Measurements from ENCODE around the gene MUTYH. TPM values are rescaled to one million over a fixed set of nuclear protein-coding genes. Genes with fewer than 3 reads are reported as not detected.
"Not testable (repeated sequence)": the region's sequence is repeated elsewhere in the genome, so short reads cannot be mapped to it uniquely, and the experiment has no call there.

MUTYH gene
- total and polyA plus RNA-seq, 4 experiments from 2014 or later, result 24.0 to 72.1 (median 48.1) TPM

DNA sequence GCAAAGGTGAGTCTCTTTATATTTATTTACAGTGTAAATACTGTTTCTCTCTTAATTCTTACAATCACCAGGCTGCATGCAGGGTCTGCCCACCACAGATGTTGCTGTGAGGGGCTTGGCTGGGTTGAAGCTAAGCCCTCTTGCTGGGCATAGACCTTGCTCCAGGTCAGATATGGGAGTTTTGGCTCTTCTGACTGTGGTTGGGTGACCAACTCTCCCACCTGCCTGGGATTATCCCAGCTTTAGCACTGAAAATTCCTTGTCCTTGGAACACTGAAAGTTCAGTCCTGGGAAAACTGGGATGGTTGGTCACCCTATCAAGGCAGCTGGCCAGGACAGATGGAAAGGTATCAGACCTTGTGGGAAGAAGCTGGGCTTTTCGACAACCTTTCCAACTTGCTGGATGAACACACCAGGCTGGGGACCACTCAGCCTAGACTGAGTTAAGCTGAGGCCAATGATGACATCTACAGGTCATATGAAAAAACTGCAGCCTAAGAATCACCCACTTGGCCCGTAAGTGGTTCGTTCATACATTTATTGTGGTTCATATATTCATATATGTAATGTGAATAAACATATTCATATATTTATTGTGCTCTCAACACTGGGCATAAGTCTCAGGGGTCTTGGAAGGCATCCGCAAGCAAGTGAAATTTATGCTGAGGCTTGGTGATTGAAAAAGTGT, 40.1 kb downstream of the MUTYH start:
- Mint-ChIP-seq H3K27me3 (no peaks in the 10 kb centered on the region), H3K4me3 (peak overlapping the region in 1 of 8 donors; percentile 3), H3K36me3 (no peaks in the 10 kb centered on the region), H3K4me1 (peaks cover 7 to 20% (median 11%) of the 10 kb centered on the region in 4 donors), H3K27ac (peak overlapping the region in 2 of 7 donors; percentile 24 to 51), H3K9me3 (no peaks in the 10 kb centered on the region)
- ChIA-PET CTCF (ENCODE audit: partially characterized antibody) (interaction anchor here (0.7 to 10.0 kb wide), 23 partner anchors 8 to 571 kb away, joined by 3 to 388 read pairs (median 4); partner anchors contain the start of genes BEST4, CCDC163, EIF2B3 and HECTD3), POLR2A (ENCODE audit: partially characterized antibody) (interaction anchor here (0.7 to 6.4 kb wide), 6 partner anchors 40 to 507 kb away, joined by 3 to 158 read pairs (median 3); partner anchors contain the start of genes HECTD3, MUTYH, UROD and ZSWIM5)
- peak; percentile 48 to 63 (median 58) for DNase-seq
- intact Hi-C loops (cut with micrococcal nuclease), result loop anchor here (1.0 to 5.0 kb wide), 6 partner anchors 282 to 947 kb away; partner anchors contain the start of genes NASP and RAD54L
- no peaks in the 10 kb centered on the region for H3K36me3 ChIP-seq (ENCODE audit: insufficient read depth, low read length)
- H3K27ac ChIP-seq (ENCODE audit: low read depth, low read length), result no peak overlapping the region
- H3K4me1 ChIP-seq (ENCODE audit: insufficient read depth, low read length), result peaks cover 11% of the 10 kb centered on the region
- H3K27me3 ChIP-seq (ENCODE audit: insufficient read depth, low read length), result no peaks in the 10 kb centered on the region
- no peak overlapping the region for H3K4me3 ChIP-seq (ENCODE audit: low read length in 2 of 2)
- H3K9me3 ChIP-seq (ENCODE audit: control insufficient read depth in 1 of 2, low read length in 2 of 2), result no peaks in the 10 kb centered on the region

DNA sequence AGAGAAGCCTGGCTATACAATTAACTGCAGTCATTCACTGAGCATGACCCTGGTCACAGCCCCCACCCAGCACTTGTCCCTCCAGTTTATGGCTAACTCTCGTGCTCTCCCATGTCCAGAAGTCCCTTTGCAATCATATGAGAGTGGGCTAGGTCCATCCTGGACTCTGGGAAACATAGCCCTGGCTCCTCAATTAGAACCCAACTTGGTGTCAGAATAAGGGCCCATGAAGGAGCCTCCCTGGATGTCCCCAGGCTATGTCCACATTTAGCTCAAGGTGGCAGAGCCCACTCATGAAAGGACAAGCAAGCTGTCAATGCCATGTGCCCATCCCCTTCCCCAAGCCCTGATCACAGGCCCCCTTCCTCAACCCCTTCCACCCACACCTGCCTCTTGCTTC, 40.9 kb downstream of the MUTYH start:
- intact Hi-C loops (cut with micrococcal nuclease), result no loop called here
- no peaks in the 10 kb centered on the region for H3K27me3 ChIP-seq (ENCODE audit: insufficient read depth, low read length)
- no peak overlapping the region for H3K27ac Mint-ChIP-seq
- ChIA-PET CTCF (ENCODE audit: partially characterized antibody) (interaction anchor here (0.6 to 10.0 kb wide), 18 partner anchors 9 to 570 kb away, joined by 3 to 388 read pairs (median 4); partner anchors contain the start of genes BEST4, CCDC163, EIF2B3 and HECTD3), POLR2A (ENCODE audit: partially characterized antibody) (interaction anchor here (1.0 to 6.4 kb wide), 3 partner anchors 41 to 286 kb away, joined by 3 to 158 read pairs (median 5); partner anchors contain the start of genes HECTD3, MUTYH and UROD)
- peaks cover 4 to 12% (median 6%) of the 10 kb centered on the region in 4 donors for H3K4me1 Mint-ChIP-seq
- peaks cover 3% of the 10 kb centered on the region for H3K4me1 ChIP-seq (ENCODE audit: insufficient read depth, low read length)
- H3K27ac ChIP-seq (ENCODE audit: low read depth, low read length), result no peak overlapping the region
- H3K4me3 ChIP-seq (ENCODE audit: low read length in 2 of 2), result no peak overlapping the region
- DNase-seq, result no peak
- H3K27me3 Mint-ChIP-seq, result no peaks in the 10 kb centered on the region
- no peaks in the 10 kb centered on the region for H3K36me3 ChIP-seq (ENCODE audit: insufficient read depth, low read length)
- no peak overlapping the region for H3K4me3 Mint-ChIP-seq
- H3K9me3 Mint-ChIP-seq, result no peaks in the 10 kb centered on the region
- H3K9me3 ChIP-seq (ENCODE audit: control insufficient read depth in 1 of 2, low read length in 2 of 2), result no peaks in the 10 kb centered on the region
- H3K36me3 Mint-ChIP-seq, result no peaks in the 10 kb centered on the region

DNA sequence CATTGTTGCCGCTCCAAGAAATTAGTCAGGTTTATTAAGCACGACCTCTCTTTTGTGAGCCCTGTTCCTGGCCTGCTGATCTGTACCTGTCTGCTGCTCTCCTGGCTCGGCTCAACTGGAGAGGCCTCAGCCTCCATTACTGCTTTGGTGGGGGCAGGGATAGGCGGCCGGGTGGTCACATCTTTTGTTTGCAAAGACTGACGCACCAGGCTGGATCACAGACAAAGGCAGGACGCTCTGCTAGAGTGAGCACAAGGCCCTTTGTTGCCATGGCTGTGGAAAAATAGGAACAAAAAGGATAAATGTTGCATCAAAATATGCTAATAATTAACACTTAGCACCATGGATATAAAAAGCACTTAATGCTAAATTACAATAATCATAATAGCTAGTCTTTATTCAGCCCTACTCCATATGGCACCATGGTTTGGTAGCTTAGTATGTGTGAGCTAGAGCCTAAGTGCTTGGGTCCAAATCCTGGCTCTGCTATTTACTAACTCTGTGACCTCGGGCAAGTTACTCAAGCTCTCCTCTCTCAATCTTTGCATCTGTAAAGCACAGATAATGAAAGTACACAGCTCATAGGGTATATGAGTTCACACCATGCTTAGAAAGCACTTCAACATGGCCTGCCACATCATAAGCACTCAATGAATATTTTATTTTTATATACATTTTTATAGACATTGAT, 42.4 kb downstream of the MUTYH start:
- H3K4me1 ChIP-seq (ENCODE audit: insufficient read depth, low read length), result no peaks in the 10 kb centered on the region
- Mint-ChIP-seq H3K4me1 (peaks cover 0 to 3% (median under 1%) of the 10 kb centered on the region in 4 donors), H3K27ac (no peak overlapping the region), H3K27me3 (no peaks in the 10 kb centered on the region), H3K36me3 (no peaks in the 10 kb centered on the region), H3K9me3 (no peaks in the 10 kb centered on the region), H3K4me3 (no peak overlapping the region)
- H3K27ac ChIP-seq (ENCODE audit: low read depth, low read length), result no peak overlapping the region
- no peaks in the 10 kb centered on the region for H3K27me3 ChIP-seq (ENCODE audit: insufficient read depth, low read length)
- intact Hi-C loops (cut with micrococcal nuclease), result no loop called here
- no peak overlapping the region for H3K4me3 ChIP-seq (ENCODE audit: low read length in 2 of 2)
- H3K36me3 ChIP-seq (ENCODE audit: insufficient read depth, low read length), result no peaks in the 10 kb centered on the region
- ChIA-PET CTCF (ENCODE audit: partially characterized antibody) (interaction anchor here (1.2 to 10.0 kb wide), 2 partner anchors 166 to 283 kb away, joined by 3 to 388 read pairs; partner anchors contain the start of genes HECTD3 and UROD), POLR2A (ENCODE audit: partially characterized antibody) (interaction anchor here (1.6 to 6.4 kb wide), 2 partner anchors 92 to 285 kb away, joined by 4 to 158 read pairs; partner anchors contain the start of genes HECTD3, UROD and ZSWIM5)
- DNase-seq, result no peak
- no peaks in the 10 kb centered on the region for H3K9me3 ChIP-seq (ENCODE audit: control insufficient read depth in 1 of 2, low read length in 2 of 2)

DNA sequence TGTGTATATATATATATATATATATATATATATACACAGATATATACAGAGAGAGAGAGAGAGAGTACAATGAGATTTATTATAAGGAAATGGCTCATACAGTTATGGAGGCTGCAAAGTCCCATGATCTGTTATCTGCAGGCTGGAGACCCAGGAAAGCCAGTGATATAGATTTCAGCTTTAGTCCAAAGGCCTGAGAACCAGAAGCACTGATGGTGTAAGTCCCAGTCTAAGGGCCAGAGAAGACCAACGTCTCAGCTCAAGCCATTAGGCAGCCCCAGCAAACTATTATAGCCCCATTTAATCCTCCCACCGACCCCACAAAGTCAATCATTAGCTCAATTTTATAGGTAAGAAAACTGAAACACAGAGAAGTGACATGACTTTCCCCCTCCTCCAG, 48.5 kb downstream of the MUTYH start:
- ChIA-PET CTCF (ENCODE audit: partially characterized antibody) (interaction anchor here (0.6 to 2.8 kb wide), 4 partner anchors 9 to 392 kb away, joined by 3 to 15 read pairs (median 8); no protein-coding TSS in a partner anchor), POLR2A (ENCODE audit: partially characterized antibody) (no interaction called here)
- H3K36me3 ChIP-seq (ENCODE audit: insufficient read depth, low read length), result no peaks in the 10 kb centered on the region
- no peak overlapping the region for H3K4me3 Mint-ChIP-seq
- no peaks in the 10 kb centered on the region for H3K27me3 ChIP-seq (ENCODE audit: insufficient read depth, low read length)
- no peaks in the 10 kb centered on the region for H3K4me1 ChIP-seq (ENCODE audit: insufficient read depth, low read length)
- no peak overlapping the region for H3K27ac Mint-ChIP-seq
- H3K36me3 Mint-ChIP-seq, result no peaks in the 10 kb centered on the region
- H3K27me3 Mint-ChIP-seq, result no peaks in the 10 kb centered on the region
- DNase-seq, result no peak
- H3K9me3 ChIP-seq (ENCODE audit: control insufficient read depth in 1 of 2, low read length in 2 of 2), result no peaks in the 10 kb centered on the region
- intact Hi-C loops (cut with micrococcal nuclease), result no loop called here
- no peak overlapping the region for H3K4me3 ChIP-seq (ENCODE audit: low read length in 2 of 2)
- no peaks in the 10 kb centered on the region for H3K4me1 Mint-ChIP-seq
- no peak overlapping the region for H3K27ac ChIP-seq (ENCODE audit: low read depth, low read length)
- no peaks in the 10 kb centered on the region for H3K9me3 Mint-ChIP-seq

DNA sequence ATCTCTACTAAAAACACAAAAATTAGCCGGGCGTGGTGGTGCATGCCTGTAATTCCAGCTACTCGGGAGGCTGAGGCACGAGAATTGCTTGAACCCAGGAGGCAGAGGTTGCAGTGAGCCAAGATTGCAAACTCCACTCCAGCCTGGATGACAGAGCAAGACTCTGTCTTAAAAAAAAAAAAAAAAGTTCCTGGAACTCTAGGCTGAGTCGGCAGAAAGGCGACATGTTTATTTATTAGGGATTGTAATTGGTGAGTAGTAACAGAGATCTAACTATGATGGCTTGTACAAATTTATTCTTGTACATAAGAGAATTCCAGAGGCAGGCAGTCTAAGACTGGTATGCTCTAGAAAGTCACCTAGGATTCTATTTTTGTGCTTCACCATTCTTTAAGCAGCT, 49.2 kb downstream of the MUTYH start:
- H3K4me1 ChIP-seq (ENCODE audit: insufficient read depth, low read length), result not testable (repeated sequence)
- CTCF ChIA-PET (ENCODE audit: partially characterized antibody), result interaction anchor here (2.1 to 2.8 kb wide), 2 partner anchors 10 to 272 kb away, joined by 7 to 15 read pairs; no protein-coding TSS in a partner anchor

DNA sequence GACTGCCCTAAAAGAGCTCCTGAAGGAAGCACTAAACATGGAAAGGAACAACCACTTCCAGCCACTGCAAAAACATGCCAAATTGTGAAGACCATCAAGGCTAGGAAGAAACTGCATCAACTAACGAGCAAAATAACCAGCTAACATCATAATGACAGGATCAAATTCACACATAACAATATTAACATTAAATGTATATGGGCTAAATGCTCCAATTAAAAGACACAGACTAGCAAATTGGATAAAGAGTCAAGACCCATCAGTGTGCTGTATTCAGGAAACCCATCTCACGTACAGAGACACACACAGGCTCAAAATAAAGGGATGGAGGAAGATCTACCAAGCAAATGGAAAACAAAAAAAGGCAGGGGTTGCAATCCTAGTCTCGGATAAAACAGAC, 53.7 kb downstream of the MUTYH start:
- intact Hi-C loops (cut with micrococcal nuclease); H3K36me3 Mint-ChIP-seq; POLR2A ChIA-PET (ENCODE audit: partially characterized antibody); H3K27me3 ChIP-seq (ENCODE audit: insufficient read depth, low read length); H3K4me3 ChIP-seq (ENCODE audit: low read length in 2 of 2); H3K27me3 Mint-ChIP-seq; H3K27ac Mint-ChIP-seq; H3K9me3 ChIP-seq (ENCODE audit: control insufficient read depth in 1 of 2, low read length in 2 of 2); CTCF ChIA-PET (ENCODE audit: partially characterized antibody); H3K27ac ChIP-seq (ENCODE audit: low read depth, low read length); DNase-seq; H3K36me3 ChIP-seq (ENCODE audit: insufficient read depth, low read length); H3K4me1 ChIP-seq (ENCODE audit: insufficient read depth, low read length); H3K4me3 Mint-ChIP-seq; H3K9me3 Mint-ChIP-seq; H3K4me1 Mint-ChIP-seq: not testable (repeated sequence)

More for the DNA sequence above, 49.2 kb downstream of the MUTYH start:
- DNase-seq; H3K27ac Mint-ChIP-seq; intact Hi-C loops (cut with micrococcal nuclease); H3K4me3 ChIP-seq (ENCODE audit: low read length in 2 of 2); H3K4me3 Mint-ChIP-seq; H3K9me3 Mint-ChIP-seq; H3K36me3 Mint-ChIP-seq; H3K27ac ChIP-seq (ENCODE audit: low read depth, low read length); POLR2A ChIA-PET (ENCODE audit: partially characterized antibody); H3K27me3 ChIP-seq (ENCODE audit: insufficient read depth, low read length); H3K27me3 Mint-ChIP-seq; H3K4me1 Mint-ChIP-seq; H3K9me3 ChIP-seq (ENCODE audit: control insufficient read depth in 1 of 2, low read length in 2 of 2); H3K36me3 ChIP-seq (ENCODE audit: insufficient read depth, low read length): not testable (repeated sequence)

DNA sequence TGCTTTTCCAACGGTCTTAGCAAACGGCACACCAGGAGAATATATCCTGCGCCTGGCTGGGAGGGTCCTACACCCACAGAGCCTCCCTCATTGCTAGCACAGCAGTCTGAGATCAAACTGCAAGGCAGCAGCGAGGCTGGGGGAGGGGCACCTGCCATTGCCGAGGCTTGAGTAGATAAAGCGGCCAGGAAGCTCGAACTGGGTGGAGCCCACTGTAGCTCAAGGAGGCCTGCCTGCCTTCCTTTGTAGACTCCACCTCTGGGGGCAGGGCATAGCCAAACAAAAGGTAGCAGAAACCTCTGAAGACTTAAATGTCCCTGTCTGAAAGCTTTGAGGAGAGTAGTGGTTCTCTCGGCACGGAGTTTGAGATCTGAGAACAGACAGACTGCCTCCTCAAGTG, 55.4 kb downstream of the MUTYH start:
- H3K4me3 Mint-ChIP-seq; H3K9me3 ChIP-seq (ENCODE audit: control insufficient read depth in 1 of 2, low read length in 2 of 2); H3K36me3 Mint-ChIP-seq; H3K4me1 Mint-ChIP-seq; H3K36me3 ChIP-seq (ENCODE audit: insufficient read depth, low read length); H3K4me1 ChIP-seq (ENCODE audit: insufficient read depth, low read length); H3K9me3 Mint-ChIP-seq; intact Hi-C loops (cut with micrococcal nuclease); DNase-seq; POLR2A ChIA-PET (ENCODE audit: partially characterized antibody); H3K4me3 ChIP-seq (ENCODE audit: low read length in 2 of 2); H3K27me3 ChIP-seq (ENCODE audit: insufficient read depth, low read length); H3K27me3 Mint-ChIP-seq; H3K27ac ChIP-seq (ENCODE audit: low read depth, low read length); H3K27ac Mint-ChIP-seq: not testable (repeated sequence)
- CTCF ChIA-PET (ENCODE audit: partially characterized antibody), result interaction anchor here (1.6 kb wide), 1 partner anchor 15 kb away, joined by 3 read pairs; no protein-coding TSS in a partner anchor
